HTR-8/SVneo (cell line): Measurements from ENCODE around the gene PRPSAP2.
A peak's percentile ranks its signal among the peaks of the same experiment; 100 is the strongest.

Experiments
- DNase-seq: peaks from one replicate; pipeline ENCODE4 v3.0.0; 2011; ENCODE audit warnings: low spot score, mixed read lengths; ENCODE audit not compliant: insufficient read length
- FAIRE-seq: peaks from 2 replicates; lab custom pipeline; 2011; peaks lifted over from hg19 to GRCh38; lab: Jason Lieb, UNC

The PRPSAP2 gene

DNA sequence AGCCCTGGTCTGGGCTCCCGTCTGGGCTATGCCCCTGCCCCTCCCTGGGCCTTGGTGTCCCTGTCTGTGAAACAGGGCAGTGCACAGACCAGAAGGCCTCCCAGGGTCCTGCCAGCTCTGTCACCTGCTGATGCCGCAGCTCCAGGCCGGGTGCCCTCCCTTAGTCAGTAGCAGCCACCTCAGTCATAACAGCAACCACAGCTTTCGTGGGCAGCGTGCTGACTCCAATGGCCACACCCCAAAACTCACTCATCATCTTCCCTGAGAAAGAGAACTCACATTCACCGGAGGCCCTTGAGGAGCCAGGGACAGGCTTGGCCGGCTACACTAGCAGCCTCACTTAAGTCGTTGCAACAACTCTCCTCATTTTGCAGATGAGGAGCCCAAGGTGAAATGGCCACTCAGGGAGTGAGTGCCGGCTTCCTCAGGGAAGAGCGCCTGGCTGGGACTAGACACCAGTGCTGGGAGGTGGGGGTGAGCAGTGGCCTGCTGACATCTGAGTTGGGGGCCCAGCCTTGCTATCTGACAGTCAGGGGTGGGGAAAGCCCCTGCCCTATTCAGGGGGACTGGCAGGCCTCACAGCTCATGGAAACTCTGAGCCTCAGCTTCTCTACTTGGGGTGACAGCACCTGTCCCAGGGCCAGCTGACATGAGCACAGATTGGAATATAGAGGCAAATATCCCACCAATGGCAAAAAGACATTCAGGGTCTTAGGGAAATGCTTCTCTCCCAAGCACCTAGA lies 116.6 kb downstream of the PRPSAP2 start:
- DNase-seq: no peak
- peak; percentile 62 for FAIRE-seq

DNA sequence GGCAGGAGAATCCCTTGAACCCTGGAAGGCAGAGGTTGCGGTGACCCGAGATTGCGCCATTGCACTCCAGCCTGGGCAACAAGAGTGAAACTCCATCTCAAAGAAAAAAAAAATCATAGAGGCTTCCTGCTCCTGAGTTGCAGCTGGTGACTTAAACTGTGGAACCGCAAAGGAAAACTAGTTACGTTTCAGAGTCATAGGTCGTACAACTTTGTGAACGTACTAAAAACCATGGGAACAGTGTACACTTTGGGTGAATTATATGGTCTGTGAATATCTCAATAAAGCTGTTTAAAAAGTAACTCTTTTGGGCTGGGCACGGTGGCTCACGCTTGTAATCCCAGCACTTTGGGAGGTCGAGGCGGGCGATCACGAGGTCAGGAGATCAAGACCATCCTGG lies 117.7 kb downstream of the PRPSAP2 start:
- no peak for DNase-seq
- no peak for FAIRE-seq

DNA sequence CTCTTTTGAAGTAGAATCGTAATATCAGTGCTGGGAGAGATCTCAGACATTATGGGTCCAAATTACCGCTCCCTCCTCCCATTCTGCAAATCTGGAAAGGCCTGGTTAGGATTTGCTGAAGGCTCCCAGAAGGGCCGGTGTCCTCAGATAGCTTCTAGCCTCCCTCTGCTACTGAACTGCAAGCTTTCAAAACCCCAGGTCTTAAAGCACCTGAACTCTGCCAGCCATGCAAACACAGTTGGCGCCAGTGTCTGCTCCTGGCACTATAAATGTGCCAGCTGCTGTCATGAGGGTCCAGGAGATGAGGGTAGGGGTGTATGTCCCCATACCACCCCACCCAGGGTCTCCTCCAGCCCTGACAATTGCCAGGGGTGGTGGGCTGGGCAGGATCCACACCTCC lies 118.3 kb downstream of the PRPSAP2 start:
- no peak for FAIRE-seq

DNA sequence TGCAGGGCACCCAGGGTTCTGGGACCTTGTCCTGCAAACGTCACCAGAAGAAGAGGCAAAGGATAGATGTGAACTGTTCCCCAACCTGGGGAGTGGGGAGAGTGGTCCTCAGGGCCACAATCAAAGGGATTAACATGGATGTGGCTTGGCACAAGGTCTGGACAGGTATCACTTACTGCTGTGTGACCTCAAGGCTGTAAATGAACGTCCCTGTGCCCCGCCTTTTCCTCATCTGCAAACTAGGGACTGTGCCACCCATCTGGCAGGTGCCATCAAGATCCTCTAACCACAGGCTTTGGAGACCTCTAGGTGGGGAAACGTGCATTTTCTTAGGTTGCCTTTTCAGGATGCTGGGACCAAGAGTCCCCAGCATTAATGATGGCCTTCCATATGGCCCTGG lies 119.1 kb downstream of the PRPSAP2 start:
- FAIRE-seq (no peak), DNase-seq (no peak)

More for the DNA sequence above, 118.3 kb downstream of the PRPSAP2 start:
- DNase-seq: no peak

DNA sequence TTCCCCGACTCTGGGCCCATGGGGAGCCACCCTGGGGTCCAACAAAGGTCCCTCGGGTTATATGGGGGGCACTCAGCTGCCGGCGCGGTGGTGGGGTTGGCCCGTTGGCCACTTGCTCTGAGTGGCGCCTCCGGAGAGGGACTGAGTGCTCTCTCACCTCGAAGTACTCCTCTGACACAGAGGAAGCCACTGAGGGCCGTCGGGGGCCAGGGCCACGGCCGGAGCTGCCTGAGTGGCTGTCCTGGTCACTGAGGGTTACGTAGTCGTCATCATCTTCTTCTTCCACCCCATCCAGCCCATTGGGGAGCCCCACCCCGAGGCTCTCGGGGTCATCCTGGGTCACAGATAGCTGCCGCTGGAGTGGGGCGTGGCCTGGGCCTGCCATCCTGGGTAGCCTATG lies 119.7 kb downstream of the PRPSAP2 start:
- DNase-seq: no peak
- no peak for FAIRE-seq

DNA sequence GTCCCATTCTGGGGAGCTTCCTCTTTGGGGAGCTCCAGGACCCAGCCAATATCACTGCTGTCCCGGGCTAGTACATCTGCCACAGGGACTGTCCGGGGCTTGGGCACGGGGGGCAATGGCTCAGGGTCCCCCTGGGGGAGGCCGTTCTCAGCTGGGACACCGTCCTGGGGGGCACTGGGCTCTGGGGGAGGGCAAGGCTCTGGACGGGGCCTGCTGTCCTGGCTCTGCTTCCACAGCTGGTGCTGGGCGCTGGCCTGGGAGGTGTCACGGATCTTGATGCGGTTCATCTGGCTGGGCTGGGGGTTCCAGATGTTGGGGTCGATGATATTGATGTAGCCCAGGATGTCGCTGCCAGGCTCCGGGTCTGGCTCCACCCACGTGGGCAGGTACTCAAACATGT lies 120.1 kb downstream of the PRPSAP2 start:
- FAIRE-seq (no peak), DNase-seq (no peak)

DNA sequence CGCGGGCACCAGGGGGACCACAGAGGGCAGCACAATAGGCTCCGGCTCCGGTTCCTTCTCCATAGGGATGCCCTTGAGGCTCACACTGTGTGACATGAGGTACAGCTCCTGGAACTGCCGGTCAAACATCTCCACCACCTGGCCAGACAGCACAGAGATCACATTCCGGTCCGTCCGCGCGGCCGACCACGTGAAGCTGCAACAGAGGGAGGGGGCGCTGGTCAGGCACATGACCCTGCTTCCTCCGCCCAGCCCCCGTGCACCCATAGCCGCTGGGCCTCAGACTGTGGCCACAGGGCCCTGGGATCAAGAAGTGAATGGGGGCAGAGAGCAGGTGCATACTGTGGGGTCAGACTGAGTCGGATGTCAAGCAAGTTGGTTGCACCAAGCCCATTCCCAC lies 120.7 kb downstream of the PRPSAP2 start:
- no peak for FAIRE-seq
- no peak for DNase-seq
